ENCODE data around the gene CRELD2.

CRELD2 gene

GRCh38 chr22:49873228-49873940 lies 45.0 kb upstream of the CRELD2 start:
- TF ChIP-seq CTCF (IDR thresholded peaks at IDR 0.05; ENCODE audit: borderline replicate concordance, insufficient read depth, low read depth, low read length) = no peak
- H3K4me3 ChIP-seq (ENCODE audit: low read depth, low read length) = no peak overlapping the region

- TF ChIP-seq CTCF (IDR thresholded peaks at IDR 0.05; ENCODE audit: borderline replicate concordance, insufficient read depth, low read depth, low read length) = no peak
- no peak overlapping the region for H3K4me3 ChIP-seq (ENCODE audit: low read depth, low read length)
Measured at GRCh38 chr22:49877642-49878041, 40.8 kb upstream of the CRELD2 start.

GRCh38 chr22:49878206-49878605 lies 40.2 kb upstream of the CRELD2 start:
- no peak overlapping the region for H3K4me3 ChIP-seq (ENCODE audit: low read depth, low read length)
- TF ChIP-seq CTCF (IDR thresholded peaks at IDR 0.05; ENCODE audit: borderline replicate concordance, insufficient read depth, low read depth, low read length) = no peak

GRCh38 chr22:49879871-49880270 lies 38.6 kb upstream of the CRELD2 start:
- H3K4me3 ChIP-seq (ENCODE audit: low read depth, low read length) = no peak overlapping the region
- no peak for TF ChIP-seq CTCF (IDR thresholded peaks at IDR 0.05; ENCODE audit: borderline replicate concordance, insufficient read depth, low read depth, low read length)

GRCh38 chr22:49880281-49880680 lies 38.2 kb upstream of the CRELD2 start:
- TF ChIP-seq CTCF (IDR thresholded peaks at IDR 0.05; ENCODE audit: borderline replicate concordance, insufficient read depth, low read depth, low read length) = no peak
- peak overlapping the region; percentile 24 for H3K4me3 ChIP-seq (ENCODE audit: low read depth, low read length)

GRCh38 chr22:49881856-49882255 lies 36.6 kb upstream of the CRELD2 start:
- TF ChIP-seq CTCF (IDR thresholded peaks at IDR 0.05; ENCODE audit: borderline replicate concordance, insufficient read depth, low read depth, low read length) = no peak
- no peak overlapping the region for H3K4me3 ChIP-seq (ENCODE audit: low read depth, low read length)

GRCh38 chr22:49882519-49883293 lies 35.7 kb upstream of the CRELD2 start:
- no peak for TF ChIP-seq CTCF (IDR thresholded peaks at IDR 0.05; ENCODE audit: borderline replicate concordance, insufficient read depth, low read depth, low read length)
- H3K4me3 ChIP-seq (ENCODE audit: low read depth, low read length) = no peak overlapping the region

All from GM12875 (cell line).